ENCODE measurements around the gene MTHFSD.
"Not testable (repeated sequence)": the region's sequence is repeated elsewhere in the genome, so short reads cannot be mapped to it uniquely, and the experiment has no call there.

The MTHFSD gene

GRCh38 chr16:86597126-86597879, 42.3 kb upstream of the MTHFSD start:
- TF ChIP-seq CTCF (IDR thresholded peaks at IDR 0.05; ENCODE audit: low read depth, low read length) = no peak
- no peak overlapping the region for H3K4me3 ChIP-seq (ENCODE audit: low read depth, low read length)

- no peak for TF ChIP-seq CTCF (IDR thresholded peaks at IDR 0.05; ENCODE audit: low read depth, low read length)
- H3K4me3 ChIP-seq (ENCODE audit: low read depth, low read length) = no peak overlapping the region
Measured at GRCh38 chr16:86595983-86596605, 41.1 kb upstream of the MTHFSD start.

GRCh38 chr16:86594721-86595120, 39.7 kb upstream of the MTHFSD start:
- H3K4me3 ChIP-seq (ENCODE audit: low read depth, low read length) = no peak overlapping the region
- TF ChIP-seq CTCF (IDR thresholded peaks at IDR 0.05; ENCODE audit: low read depth, low read length) = no peak

GRCh38 chr16:86593913-86594620, 39.0 kb upstream of the MTHFSD start:
- TF ChIP-seq CTCF (IDR thresholded peaks at IDR 0.05; ENCODE audit: low read depth, low read length) = no peak
- H3K4me3 ChIP-seq (ENCODE audit: low read depth, low read length) = no peak overlapping the region

- H3K4me3 ChIP-seq (ENCODE audit: low read depth, low read length) = no peak overlapping the region
- TF ChIP-seq CTCF (IDR thresholded peaks at IDR 0.05; ENCODE audit: low read depth, low read length) = no peak
Measured at GRCh38 chr16:86591270-86591669, 36.2 kb upstream of the MTHFSD start.

GRCh38 chr16:86590501-86591144, 35.6 kb upstream of the MTHFSD start:
- no peak overlapping the region for H3K4me3 ChIP-seq (ENCODE audit: low read depth, low read length)
- no peak for TF ChIP-seq CTCF (IDR thresholded peaks at IDR 0.05; ENCODE audit: low read depth, low read length)

- H3K4me3 ChIP-seq (ENCODE audit: low read depth, low read length) = not testable (repeated sequence)
Measured at GRCh38 chr16:86587955-86588354, 32.9 kb upstream of the MTHFSD start.

Measured in WI38 (cell line).